Lung (tissue), 12 donors: ENCODE data around the gene ZNF750. TPM values are rescaled to one million over a fixed set of nuclear protein-coding genes. Genes with fewer than 3 reads are reported as not detected.

ENCODE experiments used
- ATAC-seq: fragments of 200-7000 bp; cut with Tn5 transposase; one replicate; pipeline ENCODE4 v1.9.1; 2020; ENCODE audit warnings: moderate number of reproducible peaks; ENCODE audit not compliant: insufficient read depth, low FRiP score
- DNase-seq, 3 donors: peaks; one replicate each; pipeline ENCODE4 v3.0.0-alpha.2; 2013 to 2017
- H3K27ac ChIP-seq, 2 donors: one replicate each; pipeline ENCODE4 v1.5.1; 2013; ENCODE audit warnings: mild to moderate bottlenecking in 2 of 2, moderate library complexity in 2 of 2, control low read depth in 1 of 2, inconsistent platforms in 1 of 2, low read depth in 1 of 2, low read length in 1 of 2
- H3K27me3 ChIP-seq, 3 donors: one replicate each; pipeline ENCODE4 v1.5.1; 2013; ENCODE audit warnings: low read length in 2 of 3; ENCODE audit not compliant: control insufficient read depth in 3 of 3, insufficient read depth in 3 of 3
- H3K36me3 ChIP-seq, 4 donors: one replicate each; pipeline ENCODE4 v1.5.1; 2013; ENCODE audit warnings: low read length in 4 of 4, mild to moderate bottlenecking in 1 of 4, moderate library complexity in 1 of 4; ENCODE audit not compliant: control insufficient read depth in 4 of 4, insufficient read depth in 4 of 4
- H3K4me1 ChIP-seq, 5 donors: one replicate each; pipeline ENCODE4 v1.5.1; 2013; ENCODE audit warnings: low read length in 5 of 5, mild to moderate bottlenecking in 2 of 5, moderate library complexity in 1 of 5; ENCODE audit not compliant: control insufficient read depth in 5 of 5, insufficient read depth in 5 of 5
- H3K4me3 ChIP-seq: one replicate; pipeline ENCODE4 v1.5.1; 2013; ENCODE audit warnings: mild to moderate bottlenecking, control low read depth, moderate library complexity
- H3K9ac ChIP-seq, 2 donors: one replicate each; pipeline ENCODE4 v1.5.1; 2013; ENCODE audit warnings: low read length in 2 of 2, control low read depth in 1 of 2; ENCODE audit not compliant: insufficient read depth in 1 of 2
- H3K9me3 ChIP-seq, 4 donors: one replicate each; pipeline ENCODE4 v1.5.1; 2013; ENCODE audit warnings: low read length in 3 of 4, mild to moderate bottlenecking in 1 of 4, moderate library complexity in 1 of 4; ENCODE audit not compliant: control insufficient read depth in 4 of 4, insufficient read depth in 3 of 4
- CTCF ChIP-seq: IDR thresholded peaks from 2 replicates; pipeline ENCODE4 v1.5.1; 2012; ENCODE audit warnings: mild to moderate bottlenecking; ENCODE audit errors: control extremely low read depth, extremely low read depth
- WGBS, 2 donors: extraction: QIAGEN DNeasy Blood & Tissue Kit; methylation state at CpG; one replicate each; pipeline ENCODE4 v1.1.7; 2013; 5-methylcytosine and 5-hydroxymethylcytosine counted together
- polyA plus RNA-seq, 2 donors: library from polyadenylated mRNA; stranded (reverse); fragments of 200-250 nt; gene quantifications; one replicate each; pipeline ENCODE4 v1.2.1, GENCODE V29; 2013
- total RNA-seq, 2 donors: library from RNA; depleted of rRNA in 1 of 2; stranded (reverse); fragments of >200 nt in 1 of 2; gene quantifications; one replicate each; pipeline ENCODE4 v1.2.1, GENCODE V29; 2014 to 2021
- donor health status: control.
- donor health status: control.
- donor health status: Bipolar disorder and iron deficiency.
- donor health status: healthy.
- donor health status: DM: yes; HTN: yes; CAD: no.

ZNF750 gene
- total and polyA plus RNA-seq, 4 donors = 1.3 to 4.4 (median 1.9) TPM

- 93 to 94% methylated on average over 35 of the region's 35 CpGs for WGBS, 2 donors
- Histone ChIP-seq H3K27me3 (no peaks in the 10 kb centered on the region), H3K4me3 (no peak overlapping the region), H3K27ac (no peak overlapping the region), H3K36me3 (peaks cover 3 to 17% (median 11%) of the 10 kb centered on the region in 4 donors), H3K9ac (no peak overlapping the region), H3K9me3 (no peaks in the 10 kb centered on the region), H3K4me1 (peaks cover 0 to 22% (median 8%) of the 10 kb centered on the region in 5 donors)
- ATAC-seq (no peak), DNase-seq (no peak)
- TF ChIP-seq CTCF = no peak
These were observed 30.3 kb upstream of the ZNF750 start for GRCh38 chr17:82870091-82870491.

- Histone ChIP-seq H3K27ac (no peak overlapping the region), H3K9ac (no peak overlapping the region), H3K4me3 (no peak overlapping the region), H3K9me3 (no peaks in the 10 kb centered on the region), H3K36me3 (peaks cover 3 to 17% (median 11%) of the 10 kb centered on the region in 4 donors), H3K4me1 (peaks cover 0 to 17% (median 8%) of the 10 kb centered on the region in 5 donors), H3K27me3 (no peaks in the 10 kb centered on the region)
- WGBS, 2 donors = 92 to 96% methylated on average over 11 of the region's 11 CpGs
- ATAC-seq = no peak
- no peak for DNase-seq
- TF ChIP-seq CTCF = no peak
These were observed 29.7 kb upstream of the ZNF750 start for GRCh38 chr17:82869536-82869935.

GRCh38 chr17:82868715-82869131 is 28.9 kb upstream of the ZNF750 start:
- no peak for ATAC-seq
- Histone ChIP-seq H3K9me3 (no peaks in the 10 kb centered on the region), H3K4me3 (no peak overlapping the region), H3K36me3 (peaks cover 3 to 17% (median 11%) of the 10 kb centered on the region in 4 donors), H3K4me1 (peaks cover 0 to 14% (median 8%) of the 10 kb centered on the region in 5 donors), H3K27ac (no peak overlapping the region), H3K9ac (no peak overlapping the region), H3K27me3 (no peaks in the 10 kb centered on the region)
- no peak for DNase-seq
- TF ChIP-seq CTCF = no peak
- WGBS, 2 donors = 93 to 94% methylated on average over 21 of the region's 21 CpGs

- no peaks in the 10 kb centered on the region for H3K9me3 ChIP-seq
- no peak overlapping the region for H3K27ac ChIP-seq
These were observed 28.0 kb upstream of the ZNF750 start for GRCh38 chr17:82867763-82868325.

More at GRCh38 chr17:82867763-82868325, 28.0 kb upstream of the ZNF750 start:
- DNase-seq = no peak
- Histone ChIP-seq H3K4me3 (no peak overlapping the region), H3K27me3 (no peaks in the 10 kb centered on the region), H3K36me3 (peaks cover 3 to 17% (median 11%) of the 10 kb centered on the region in 4 donors), H3K4me1 (peaks cover 0 to 14% (median 8%) of the 10 kb centered on the region in 5 donors), H3K9ac (no peak overlapping the region)
- whole genome bisulfite sequencing, 2 donors = 97% methylated on average over 18 of the region's 18 CpGs
- ATAC-seq = no peak
- TF ChIP-seq CTCF = no peak
